Right lobe of liver (tissue), 4 donors: ENCODE measurements around the gene PCSK6.

ENCODE experiments used
- POLR2A ChIP-seq: fragments of 450-650 bp; IDR thresholded peaks from one replicate; pipeline ENCODE4 v1.6.1; 2017; ENCODE audit warnings: antibody characterized with exemption, mild to moderate bottlenecking
- TF ChIP-seq, protein P1 (sequence below), 4 donors: fragments of 200-600 bp in 3 of 4; fragments of 450-650 bp in 1 of 4; IDR thresholded peaks; one replicate each; pipeline versions ENCODE4 v1.5.1 to v1.8.0; 2016 to 2022; ENCODE audit warnings: antibody characterized with exemption in 4 of 4, mild to moderate bottlenecking in 2 of 4
- donor health status: DM: no; HTN: no; CAD: no.
- donor health status: DM: no; HTN: no; CAD: no.
- donor health status: DM: no; HTN: yes; CAD: no.

DNA sequence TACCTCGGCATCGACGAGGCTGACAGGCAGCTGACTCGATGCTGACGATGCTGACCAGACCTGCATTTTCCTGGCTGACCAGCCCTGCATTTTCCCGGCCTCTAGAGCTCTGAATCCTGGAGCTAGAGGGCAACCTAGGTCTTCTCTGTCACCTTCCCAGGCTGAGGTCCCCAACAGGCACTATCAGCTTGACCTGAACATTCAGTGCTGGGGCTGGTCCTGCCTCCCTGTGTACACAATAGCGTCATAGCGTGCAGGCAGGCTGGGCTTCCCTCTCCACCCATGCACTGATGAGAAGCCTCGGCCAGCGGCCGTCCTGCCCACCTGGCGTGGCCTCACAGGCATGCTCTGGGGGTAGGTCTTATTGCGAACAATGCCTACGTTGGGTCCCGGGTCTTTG, 132.2 kb downstream of the PCSK6 start:
- TF ChIP-seq, protein P1, sequence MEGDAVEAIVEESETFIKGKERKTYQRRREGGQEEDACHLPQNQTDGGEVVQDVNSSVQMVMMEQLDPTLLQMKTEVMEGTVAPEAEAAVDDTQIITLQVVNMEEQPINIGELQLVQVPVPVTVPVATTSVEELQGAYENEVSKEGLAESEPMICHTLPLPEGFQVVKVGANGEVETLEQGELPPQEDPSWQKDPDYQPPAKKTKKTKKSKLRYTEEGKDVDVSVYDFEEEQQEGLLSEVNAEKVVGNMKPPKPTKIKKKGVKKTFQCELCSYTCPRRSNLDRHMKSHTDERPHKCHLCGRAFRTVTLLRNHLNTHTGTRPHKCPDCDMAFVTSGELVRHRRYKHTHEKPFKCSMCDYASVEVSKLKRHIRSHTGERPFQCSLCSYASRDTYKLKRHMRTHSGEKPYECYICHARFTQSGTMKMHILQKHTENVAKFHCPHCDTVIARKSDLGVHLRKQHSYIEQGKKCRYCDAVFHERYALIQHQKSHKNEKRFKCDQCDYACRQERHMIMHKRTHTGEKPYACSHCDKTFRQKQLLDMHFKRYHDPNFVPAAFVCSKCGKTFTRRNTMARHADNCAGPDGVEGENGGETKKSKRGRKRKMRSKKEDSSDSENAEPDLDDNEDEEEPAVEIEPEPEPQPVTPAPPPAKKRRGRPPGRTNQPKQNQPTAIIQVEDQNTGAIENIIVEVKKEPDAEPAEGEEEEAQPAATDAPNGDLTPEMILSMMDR (IDR thresholded peaks at IDR 0.05) = no peak
- TF ChIP-seq POLR2A = no peak
